Cardiac fibroblast (primary cell): Measurements from ENCODE around the gene RNASE3.

Experiments
- DNase-seq, 2 donors: peaks; one replicate each; pipeline versions ENCODE4 v3.0.0 to v3.0.0-alpha.2; 2010; ENCODE audit warnings: low read depth in 2 of 2
- H3K4me3 ChIP-seq, 2 donors: replicated peaks in 1 of 2; 1 replicate in 1 of 2; 2 replicates in 1 of 2; pipeline ENCODE4 v1.5.1; 2011; ENCODE audit warnings: low read depth in 2 of 2, low read length in 2 of 2, mild to moderate bottlenecking in 2 of 2, moderate library complexity in 1 of 2
- TF ChIP-seq, protein P1 (sequence below): IDR thresholded peaks from one replicate; pipeline ENCODE4 v1.5.1; 2011; ENCODE audit warnings: low read depth, mild to moderate bottlenecking, low read length, inconsistent platforms

Gene RNASE3

DNA sequence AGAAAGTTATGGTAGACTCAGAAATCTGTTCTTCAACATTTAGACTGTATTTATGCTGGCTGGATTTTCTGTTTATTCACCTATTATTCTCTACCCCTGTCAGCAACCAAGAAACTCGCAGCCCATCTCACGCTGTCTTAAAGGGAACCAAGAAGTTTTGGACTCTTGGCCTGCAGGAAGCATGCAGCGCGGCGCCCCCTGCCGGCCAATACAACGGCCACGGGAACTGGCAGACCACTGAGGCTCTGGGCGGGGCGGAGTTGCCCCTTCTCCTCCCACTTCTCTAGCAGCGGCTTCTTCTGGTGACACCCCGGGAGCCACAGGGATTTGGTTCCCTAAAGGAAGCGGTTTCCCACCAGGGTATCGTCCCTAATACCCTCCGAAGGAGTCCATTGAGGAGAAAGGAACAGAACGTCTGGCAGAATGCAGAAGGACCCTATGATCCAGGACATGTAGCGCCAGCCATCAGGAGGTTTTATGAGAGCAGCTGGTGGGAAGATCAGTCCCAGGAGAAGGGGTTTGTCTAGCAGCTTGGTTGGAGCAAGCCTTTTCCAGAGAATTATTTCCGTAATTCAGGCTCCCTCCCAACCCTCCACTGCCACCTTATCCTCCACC is 43.1 kb downstream of the RNASE3 start:
- H3K4me3 ChIP-seq: no peak overlapping the region
- DNase-seq: peak; percentile 18 to 29
- TF ChIP-seq, protein P1, sequence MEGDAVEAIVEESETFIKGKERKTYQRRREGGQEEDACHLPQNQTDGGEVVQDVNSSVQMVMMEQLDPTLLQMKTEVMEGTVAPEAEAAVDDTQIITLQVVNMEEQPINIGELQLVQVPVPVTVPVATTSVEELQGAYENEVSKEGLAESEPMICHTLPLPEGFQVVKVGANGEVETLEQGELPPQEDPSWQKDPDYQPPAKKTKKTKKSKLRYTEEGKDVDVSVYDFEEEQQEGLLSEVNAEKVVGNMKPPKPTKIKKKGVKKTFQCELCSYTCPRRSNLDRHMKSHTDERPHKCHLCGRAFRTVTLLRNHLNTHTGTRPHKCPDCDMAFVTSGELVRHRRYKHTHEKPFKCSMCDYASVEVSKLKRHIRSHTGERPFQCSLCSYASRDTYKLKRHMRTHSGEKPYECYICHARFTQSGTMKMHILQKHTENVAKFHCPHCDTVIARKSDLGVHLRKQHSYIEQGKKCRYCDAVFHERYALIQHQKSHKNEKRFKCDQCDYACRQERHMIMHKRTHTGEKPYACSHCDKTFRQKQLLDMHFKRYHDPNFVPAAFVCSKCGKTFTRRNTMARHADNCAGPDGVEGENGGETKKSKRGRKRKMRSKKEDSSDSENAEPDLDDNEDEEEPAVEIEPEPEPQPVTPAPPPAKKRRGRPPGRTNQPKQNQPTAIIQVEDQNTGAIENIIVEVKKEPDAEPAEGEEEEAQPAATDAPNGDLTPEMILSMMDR: peak; percentile 66

DNA sequence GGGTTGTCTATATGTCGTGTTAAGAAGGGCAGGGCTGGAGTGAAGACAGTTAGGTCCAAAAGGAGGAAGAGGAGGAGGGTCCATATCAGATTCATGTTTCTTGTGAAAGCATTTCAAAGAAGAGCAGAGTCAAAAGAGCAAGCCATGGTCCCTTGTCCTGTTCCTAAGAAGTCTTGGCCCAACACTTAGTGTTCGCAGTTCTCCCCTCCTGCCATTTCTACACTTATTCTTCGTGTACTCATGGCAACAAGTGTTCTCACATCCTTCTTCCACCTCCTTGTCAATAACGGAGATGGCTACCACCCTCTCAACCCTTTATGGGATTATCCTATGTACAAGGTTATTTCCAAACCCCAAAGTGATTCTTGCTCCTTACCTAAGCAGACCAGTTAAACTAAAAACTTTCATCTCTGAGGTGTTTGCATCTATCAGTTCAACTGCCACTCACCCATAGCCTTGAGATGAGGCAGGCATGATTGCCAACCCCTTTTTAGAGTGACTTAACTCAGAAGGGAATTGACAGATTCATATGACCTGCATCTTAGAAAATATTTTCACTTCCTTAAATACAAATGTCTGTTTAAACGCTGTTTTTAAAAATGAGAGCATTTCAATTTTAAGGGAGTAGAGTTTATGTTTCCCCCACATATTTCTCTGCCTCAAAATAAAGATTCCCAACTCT is 44.3 kb downstream of the RNASE3 start:
- H3K4me3 ChIP-seq: no peak overlapping the region
- no peak for DNase-seq
- TF ChIP-seq, protein P1: no peak
